GDM1 (cell line): ENCODE results near the gene DAB1.

Source experiments
- DNase-seq: peaks from one replicate; lab custom pipeline; 2025; lab: John Stamatoyannopoulos, UW

Gene DAB1

GRCh38 chr1:57411262-57411661, 12.6 kb downstream of the DAB1 start:
- no peak for DNase-seq

GRCh38 chr1:57410508-57410907, 13.4 kb downstream of the DAB1 start:
- no peak for DNase-seq

- no peak for DNase-seq
Measured at GRCh38 chr1:57407928-57408327, 15.9 kb downstream of the DAB1 start.

- DNase-seq = no peak
Measured at GRCh38 chr1:57406428-57406970, 17.4 kb downstream of the DAB1 start.

- no peak for DNase-seq
Measured at GRCh38 chr1:57404884-57405283, 19.0 kb downstream of the DAB1 start.

- DNase-seq = no peak
Measured at GRCh38 chr1:57403201-57403600, 20.7 kb downstream of the DAB1 start.

GRCh38 chr1:57401671-57402070, 22.2 kb downstream of the DAB1 start:
- no peak for DNase-seq

- DNase-seq = no peak
Measured at GRCh38 chr1:57400048-57400447, 23.8 kb downstream of the DAB1 start.

GRCh38 chr1:57393058-57393584, 30.7 kb downstream of the DAB1 start:
- no peak for DNase-seq

- DNase-seq = no peak
Measured at GRCh38 chr1:57385336-57385735, 38.5 kb downstream of the DAB1 start.

- no peak for DNase-seq
Measured at GRCh38 chr1:57384901-57385300, 39.0 kb downstream of the DAB1 start.

GRCh38 chr1:57384284-57384683, 39.6 kb downstream of the DAB1 start:
- no peak for DNase-seq

GRCh38 chr1:57381871-57382270, 42.0 kb downstream of the DAB1 start:
- no peak for DNase-seq

- no peak for DNase-seq
Measured at GRCh38 chr1:57381426-57381825, 42.4 kb downstream of the DAB1 start.

- no peak for DNase-seq
Measured at GRCh38 chr1:57380923-57381322, 42.9 kb downstream of the DAB1 start.

- no peak for DNase-seq
Measured at GRCh38 chr1:57378534-57378933, 45.3 kb downstream of the DAB1 start.

- no peak for DNase-seq
Measured at GRCh38 chr1:57377339-57378139, 46.3 kb downstream of the DAB1 start.

- DNase-seq = no peak
Measured at GRCh38 chr1:57376041-57376440, 47.8 kb downstream of the DAB1 start.

GRCh38 chr1:57369889-57370288, 54.0 kb downstream of the DAB1 start:
- DNase-seq = no peak

GRCh38 chr1:57367945-57368344, 55.9 kb downstream of the DAB1 start:
- no peak for DNase-seq

GRCh38 chr1:57363643-57364042, 60.2 kb downstream of the DAB1 start:
- no peak for DNase-seq

GRCh38 chr1:57363165-57363564, 60.7 kb downstream of the DAB1 start:
- DNase-seq = no peak

- DNase-seq = no peak
Measured at GRCh38 chr1:57362480-57362879, 61.4 kb downstream of the DAB1 start.

GRCh38 chr1:57361516-57361915, 62.3 kb downstream of the DAB1 start:
- no peak for DNase-seq
